GM18870 (cell line): Measurements from ENCODE around the gene UBE4B.
"Not testable (repeated sequence)": the region's sequence is repeated elsewhere in the genome, so short reads cannot be mapped to it uniquely, and the experiment has no call there.

Experiments
- ATAC-seq: cut with Tn5 transposase; IDR thresholded peaks from one replicate; pipeline ENCODE4 v1.9.1; 2021; ENCODE audit warnings: moderate library complexity; ENCODE audit not compliant: unreplicated experiment

The UBE4B gene

DNA sequence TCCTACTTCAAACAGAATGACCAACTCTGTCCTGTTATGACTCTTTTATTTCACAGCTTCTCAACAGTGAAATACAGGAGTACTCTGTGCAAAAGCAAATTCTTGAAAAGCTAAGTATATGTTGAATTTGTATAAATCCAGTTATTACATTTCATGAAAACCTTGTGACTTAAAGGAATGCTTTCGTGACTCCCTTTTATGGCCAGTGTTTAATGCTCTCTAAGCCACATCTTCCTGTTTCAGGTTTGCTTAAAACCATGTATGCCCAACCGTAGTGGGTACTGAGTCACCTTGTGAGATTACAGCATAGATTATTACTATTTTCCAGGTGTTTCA is 137.4 kb downstream of the UBE4B start:
- peak; percentile 64 for ATAC-seq

DNA sequence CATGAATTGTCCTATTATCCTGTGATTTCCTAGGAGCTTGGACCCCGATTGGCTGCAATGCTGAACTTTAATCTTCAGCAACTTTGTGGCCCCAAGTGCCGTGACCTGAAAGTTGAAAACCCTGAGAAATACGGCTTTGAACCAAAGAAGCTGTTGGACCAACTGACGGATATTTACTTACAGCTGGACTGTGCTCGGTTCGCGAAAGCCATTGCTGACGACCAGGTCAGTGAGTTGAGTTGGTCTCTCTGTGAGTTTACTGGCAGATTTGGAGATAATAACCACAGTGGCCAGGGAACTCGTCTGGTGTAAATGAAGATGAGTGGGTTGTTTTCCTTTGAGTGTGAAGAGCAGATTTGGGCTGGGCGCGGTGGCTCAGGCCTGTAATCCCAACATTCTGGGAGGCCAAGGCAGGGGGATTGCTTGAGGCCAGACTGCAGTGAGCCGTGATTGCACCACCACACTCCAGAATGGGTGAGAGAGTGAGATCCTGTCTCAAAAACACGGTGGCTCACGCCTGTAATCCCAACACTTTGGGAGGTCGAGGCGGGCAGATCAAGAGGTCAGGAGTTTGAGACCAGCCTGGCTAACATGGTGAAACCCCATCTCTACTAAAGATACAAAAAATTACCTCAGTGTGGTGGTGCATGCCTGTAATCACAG is 138.5 kb downstream of the UBE4B start:
- no peak for ATAC-seq

DNA sequence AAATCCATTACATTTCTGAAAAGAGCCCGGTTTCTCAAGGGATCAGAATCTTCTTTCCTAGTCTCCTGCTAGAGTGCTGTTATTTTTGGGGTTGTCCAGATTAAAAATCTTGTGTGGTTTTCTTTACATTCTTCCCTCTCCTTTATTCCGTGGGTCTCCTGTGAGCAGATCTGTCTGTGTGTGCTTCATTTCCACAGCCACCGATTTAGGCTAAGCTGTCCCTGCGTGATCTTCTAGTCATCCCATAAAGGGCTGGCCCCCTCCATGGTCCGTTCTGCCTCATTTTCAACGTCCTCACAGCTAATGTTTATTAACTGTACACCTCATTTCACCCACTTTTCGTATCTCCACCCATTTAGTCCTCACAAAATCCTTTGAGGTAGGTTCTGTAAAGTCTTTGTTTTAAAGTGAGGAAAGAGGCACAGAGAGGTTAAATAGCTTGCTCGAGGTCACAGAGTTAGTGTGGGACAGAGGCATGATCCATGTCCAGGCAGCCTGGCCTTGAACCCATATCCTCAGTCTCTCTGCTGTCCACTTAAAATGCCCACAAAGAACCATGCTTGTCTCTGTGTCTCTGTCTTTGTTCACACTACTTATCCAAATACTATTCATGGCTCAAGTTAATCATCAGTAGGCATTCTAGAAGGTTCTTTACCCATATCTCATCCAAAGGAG is 139.4 kb downstream of the UBE4B start:
- ATAC-seq, result no peak

DNA sequence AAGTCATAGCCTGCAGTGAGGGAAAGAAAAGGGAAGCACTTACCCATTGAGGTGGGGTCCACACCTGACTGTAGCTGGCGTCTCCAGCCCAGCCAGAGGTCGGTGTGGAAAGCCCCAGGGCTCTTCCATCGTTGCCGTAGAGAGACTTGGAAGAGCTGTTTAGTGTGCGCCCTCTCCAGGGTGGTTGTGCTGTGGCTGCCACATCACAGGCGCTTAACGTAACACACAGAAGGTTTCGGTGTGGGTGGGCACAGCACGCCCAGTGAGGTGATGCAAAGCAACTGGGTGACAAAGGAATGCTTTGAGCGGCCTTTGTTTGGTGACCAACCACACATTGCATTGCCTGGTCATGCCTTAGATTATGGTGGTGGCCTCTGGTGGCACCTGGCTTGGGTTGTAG is 140.8 kb downstream of the UBE4B start:
- ATAC-seq, result no peak

DNA sequence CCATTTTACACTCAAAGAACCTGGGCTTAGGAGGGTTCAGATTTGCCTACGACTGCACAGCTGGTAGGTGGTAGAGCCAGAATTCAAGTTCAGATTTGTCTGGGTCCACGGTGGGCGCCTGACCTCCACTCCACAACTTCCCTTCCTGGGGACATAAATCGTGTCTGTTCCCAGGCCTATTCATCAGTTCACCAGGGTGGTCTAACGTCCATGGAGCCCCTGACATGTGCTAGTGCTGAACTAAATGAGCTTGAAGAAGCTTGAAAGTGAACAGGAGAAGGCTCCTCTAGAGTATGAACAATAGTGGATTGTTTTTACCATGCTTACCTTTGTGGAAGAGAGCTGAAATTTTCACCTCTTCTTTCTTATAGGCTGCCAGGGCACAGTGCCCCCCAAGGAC is 145.1 kb downstream of the UBE4B start:
- ATAC-seq, result no peak

DNA sequence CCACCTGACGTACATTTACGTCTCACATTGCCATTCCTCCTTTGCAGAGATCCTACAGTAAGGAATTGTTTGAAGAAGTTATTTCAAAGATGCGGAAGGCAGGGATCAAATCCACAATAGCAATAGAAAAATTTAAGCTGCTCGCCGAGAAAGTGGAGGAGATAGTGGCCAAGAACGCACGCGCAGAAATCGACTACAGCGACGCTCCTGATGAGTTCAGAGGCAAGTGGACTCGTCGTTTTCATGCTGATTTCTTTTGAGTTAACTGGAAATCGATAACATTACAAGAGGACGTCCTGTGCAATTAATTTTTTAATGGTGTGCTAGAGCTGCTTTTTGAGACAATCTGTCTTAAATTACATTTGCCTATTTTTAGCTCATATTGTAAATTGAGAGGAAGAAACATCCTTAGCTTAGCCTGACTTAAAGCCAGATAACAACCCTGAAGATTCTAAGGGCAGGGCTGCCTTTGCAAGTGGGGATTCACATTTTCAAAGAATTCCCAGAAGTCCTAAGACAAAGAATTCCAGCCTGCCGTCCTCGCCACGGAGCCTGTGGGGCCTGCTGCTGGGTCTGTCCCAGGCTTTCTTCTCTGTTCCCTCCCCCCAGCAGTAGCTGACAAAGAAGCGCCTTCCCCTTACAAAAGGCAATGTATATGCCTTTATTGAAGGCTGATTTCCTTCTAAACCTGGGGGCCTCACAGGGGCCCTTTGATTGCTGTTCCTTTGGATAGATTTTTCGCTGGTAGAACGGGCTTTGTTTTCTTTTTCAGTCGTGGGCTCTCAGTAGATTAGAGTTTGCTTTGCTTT is 146.0 kb downstream of the UBE4B start:
- no peak for ATAC-seq

DNA sequence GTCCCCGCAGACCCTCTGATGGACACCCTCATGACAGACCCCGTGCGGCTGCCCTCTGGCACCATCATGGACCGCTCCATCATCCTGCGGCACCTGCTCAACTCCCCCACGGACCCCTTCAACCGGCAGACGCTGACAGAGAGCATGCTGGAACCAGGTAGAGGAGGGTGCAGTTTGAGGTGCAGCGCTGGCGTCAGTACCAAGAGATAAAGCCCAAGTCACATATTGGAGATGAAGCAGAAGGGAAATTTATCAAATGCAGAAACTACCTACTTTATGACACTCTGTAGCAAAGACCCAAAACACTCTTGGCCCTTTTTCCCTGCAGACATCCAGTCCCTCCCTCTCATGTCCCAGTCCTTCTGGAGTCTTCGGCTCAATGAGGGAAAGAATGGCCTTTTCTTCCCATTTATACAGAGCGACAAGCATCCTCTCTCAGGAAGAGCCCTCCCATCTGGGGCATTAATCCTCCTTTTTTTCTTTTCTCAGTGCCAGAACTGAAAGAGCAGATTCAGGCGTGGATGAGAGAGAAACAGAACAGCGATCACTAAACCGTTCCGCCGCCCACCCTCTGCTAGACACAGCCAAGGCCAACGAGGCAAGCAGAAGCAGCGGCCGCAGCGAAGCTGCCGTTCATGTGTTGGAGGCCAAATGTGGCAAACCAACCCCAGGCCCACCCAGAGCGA is 146.8 kb downstream of the UBE4B start:
- no peak for ATAC-seq

DNA sequence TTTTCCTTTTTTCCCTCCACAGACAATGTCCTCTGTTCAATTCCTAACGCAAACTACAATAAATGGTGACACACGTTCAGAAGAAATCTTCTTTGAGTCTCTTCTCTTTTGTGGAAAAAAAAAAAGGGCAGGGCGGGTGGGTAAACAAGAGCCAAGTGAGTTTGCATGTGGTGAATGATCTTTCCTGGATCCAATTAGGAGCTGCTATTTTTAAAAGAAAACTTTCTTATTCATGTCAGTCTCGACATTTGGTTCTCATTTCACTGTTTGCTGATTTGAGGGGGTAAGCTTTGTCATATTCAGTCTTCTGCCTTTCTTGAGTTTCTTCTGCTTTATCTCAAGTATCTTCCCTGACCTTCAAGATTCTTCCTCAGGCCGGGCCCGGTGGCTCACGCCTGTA is 148.4 kb downstream of the UBE4B start:
- ATAC-seq, result no peak

DNA sequence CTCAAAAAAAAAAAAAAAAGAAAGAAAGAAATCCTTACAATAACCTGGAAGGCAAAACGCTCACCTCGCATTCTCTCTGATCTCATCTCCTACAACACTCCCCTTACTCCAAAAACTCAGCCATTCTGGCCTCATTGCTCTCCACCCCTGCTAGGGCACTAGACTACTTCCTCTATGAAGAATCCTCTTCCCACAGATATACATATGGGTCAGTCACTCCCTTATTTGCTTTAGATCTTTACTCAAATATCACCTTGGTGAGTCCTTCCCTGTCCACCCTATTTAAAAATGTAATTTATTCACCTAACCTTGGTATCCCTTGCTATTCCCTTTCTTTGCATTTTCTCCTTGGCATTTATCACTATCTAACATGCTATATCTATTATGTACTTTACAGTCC is 153.0 kb downstream of the UBE4B start:
- ATAC-seq, result no peak

DNA sequence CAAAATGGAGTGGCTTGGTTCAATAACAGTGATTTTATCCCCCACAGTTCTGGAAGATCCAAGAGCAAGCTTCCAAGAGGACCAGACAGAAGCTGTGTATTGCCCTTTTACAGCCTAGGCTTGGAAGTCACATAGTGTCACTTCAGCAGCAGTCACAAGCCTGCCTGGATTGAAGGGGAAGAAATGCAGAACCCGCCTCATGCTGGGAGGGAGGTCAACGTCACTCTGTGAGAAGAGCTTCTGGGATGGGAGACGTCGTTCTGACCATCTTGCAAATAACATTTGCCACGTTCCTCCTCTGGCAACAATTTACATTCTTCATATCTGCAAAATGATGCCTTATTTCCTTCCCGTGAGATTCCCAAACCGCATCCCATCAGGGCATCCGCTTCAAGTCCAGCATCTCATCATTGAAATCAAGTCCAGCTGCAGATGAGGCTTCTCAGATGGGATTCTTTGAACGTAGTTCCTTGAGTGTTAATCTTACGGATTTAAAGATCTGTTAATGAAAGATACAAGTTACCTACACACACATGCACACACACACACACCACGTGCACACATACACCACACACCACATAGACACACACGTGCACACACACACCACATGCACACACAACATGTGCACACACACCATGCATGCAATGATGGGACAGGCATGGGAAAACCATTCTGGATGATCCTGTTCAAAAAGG is 153.7 kb downstream of the UBE4B start:
- ATAC-seq, result no peak

DNA sequence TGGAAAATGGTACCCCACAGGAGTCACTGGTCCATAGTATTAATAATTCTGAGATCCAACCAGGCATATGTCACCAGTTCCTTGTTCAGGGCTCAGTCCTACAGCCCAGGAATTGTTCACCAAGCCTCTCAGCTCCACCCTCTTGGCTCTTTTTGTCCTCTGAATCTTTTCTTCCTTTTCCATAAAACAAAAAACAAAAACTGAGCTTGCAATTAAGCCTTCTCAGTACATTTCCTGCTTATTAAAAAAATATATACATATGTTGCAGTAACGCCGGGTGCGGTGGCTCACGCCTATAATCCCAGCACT is 154.2 kb downstream of the UBE4B start:
- no peak for ATAC-seq

DNA sequence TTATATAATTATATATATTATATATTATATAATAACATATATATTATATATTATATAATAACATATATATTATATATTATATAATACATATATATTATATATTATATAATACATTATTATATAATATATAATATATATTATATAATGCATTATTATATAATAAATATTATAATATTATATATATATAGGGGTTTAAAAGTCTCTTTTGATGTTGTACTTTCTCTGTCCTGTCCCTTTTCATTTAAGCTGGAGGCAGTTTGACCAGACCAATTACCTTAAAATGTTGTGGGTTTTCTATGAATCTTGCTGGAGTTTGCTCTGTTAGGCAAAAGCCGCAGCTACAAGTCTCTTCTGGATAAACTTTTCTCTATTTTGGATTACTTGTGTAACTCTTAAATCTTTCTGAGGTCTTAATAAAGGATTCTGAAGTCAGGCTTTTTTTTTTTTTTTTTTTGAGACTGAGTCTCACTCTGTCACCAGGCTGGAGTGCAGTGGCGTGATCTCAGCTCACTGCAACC is 155.4 kb downstream of the UBE4B start:
- no peak for ATAC-seq

DNA sequence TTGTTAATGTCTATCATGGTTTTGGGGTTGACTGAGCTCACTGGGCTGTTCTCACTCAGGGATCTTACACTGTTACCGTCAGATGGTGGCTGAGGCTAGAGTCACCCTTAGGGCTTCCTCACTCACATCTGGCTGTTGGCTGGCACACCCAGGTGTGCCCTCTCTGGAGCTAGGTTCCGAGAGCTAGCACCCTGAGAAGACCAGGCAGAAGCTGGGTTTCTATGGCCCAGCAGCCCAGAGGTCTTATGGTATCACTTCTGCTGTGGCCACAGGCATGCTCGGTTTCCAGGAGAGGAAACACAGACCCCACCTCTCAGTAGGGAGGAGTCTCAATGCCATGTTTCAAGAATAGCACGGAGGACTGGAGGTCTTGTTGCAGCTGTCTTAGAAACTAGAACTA is 156.9 kb downstream of the UBE4B start:
- no peak for ATAC-seq

DNA sequence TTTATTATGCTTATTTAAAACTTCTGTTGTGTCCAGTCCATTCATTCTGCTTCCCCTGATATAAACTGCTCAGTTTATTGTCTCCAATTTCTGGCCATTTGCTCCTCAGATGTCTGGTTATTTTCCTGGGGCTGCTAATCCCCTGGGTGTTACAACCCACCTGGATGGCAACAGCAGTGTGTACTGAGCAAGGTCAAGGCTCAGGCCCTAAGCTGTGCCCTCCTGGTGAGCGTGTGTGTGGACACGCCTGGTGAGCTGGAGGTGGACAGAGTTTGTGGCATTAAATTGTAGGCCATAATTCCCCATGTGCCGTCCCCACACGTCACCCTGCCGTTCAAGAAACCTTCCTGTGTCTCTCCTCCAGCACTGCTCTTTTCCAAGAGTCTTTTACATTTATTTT is 159.5 kb downstream of the UBE4B start:
- ATAC-seq, result no peak

DNA sequence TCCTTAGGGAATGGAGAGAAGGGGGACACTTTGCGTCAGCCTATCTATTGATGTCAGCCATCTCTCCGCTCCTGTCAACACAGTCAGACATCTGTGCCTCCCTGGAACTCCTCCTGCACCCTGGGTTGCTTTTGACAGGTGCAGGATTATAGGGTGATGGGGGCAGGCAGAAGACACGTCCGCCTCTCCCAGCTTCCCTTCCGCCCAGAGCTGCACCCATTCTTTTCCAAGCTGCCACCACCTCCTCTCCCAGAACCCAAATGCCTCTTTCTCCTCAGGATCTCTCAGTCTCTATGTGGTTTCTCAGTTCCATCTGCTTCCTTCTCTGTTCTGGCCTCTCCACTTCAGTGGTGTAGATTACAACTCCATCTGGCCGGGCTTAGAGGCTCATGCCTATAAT is 160.5 kb downstream of the UBE4B start:
- ATAC-seq, result no peak

DNA sequence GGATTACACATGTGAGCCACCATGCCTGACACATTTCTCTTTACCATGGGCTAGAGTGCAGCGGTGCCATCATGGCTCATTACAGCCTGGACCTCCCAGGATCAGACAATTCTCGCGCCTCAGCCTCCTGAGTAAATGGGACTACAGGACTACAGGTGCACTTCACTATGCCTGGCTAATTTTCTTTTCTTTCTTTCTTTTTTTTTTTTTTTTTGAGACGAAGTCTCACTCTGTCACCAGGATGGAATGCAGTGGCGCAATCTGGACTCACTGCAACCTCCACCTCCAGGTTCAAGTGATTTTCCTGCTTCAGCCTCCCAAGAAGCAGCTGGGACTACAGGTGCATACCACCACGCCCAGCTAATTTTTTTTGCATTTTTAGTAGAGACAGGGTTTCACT is 162.8 kb downstream of the UBE4B start:
- ATAC-seq, result no peak

DNA sequence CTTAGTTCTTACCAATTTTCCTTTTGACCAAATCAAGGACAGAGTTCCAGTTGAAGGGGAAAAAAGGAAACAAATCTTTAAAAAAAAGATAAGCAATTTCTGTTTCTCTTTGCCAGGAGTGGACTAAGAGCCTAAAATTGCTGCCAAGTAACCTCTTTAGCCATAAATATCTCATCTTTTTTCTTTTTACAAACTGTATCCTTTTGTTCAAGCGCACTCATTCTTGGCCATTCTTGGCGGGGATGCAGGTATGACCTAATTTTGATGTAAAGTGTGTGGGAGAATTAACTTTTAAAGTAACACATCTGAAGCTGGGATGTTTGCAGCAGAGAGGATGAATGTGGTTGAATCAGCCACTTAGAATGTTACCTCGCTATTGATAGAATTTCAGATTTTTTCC is 164.2 kb downstream of the UBE4B start:
- ATAC-seq, result no peak

DNA sequence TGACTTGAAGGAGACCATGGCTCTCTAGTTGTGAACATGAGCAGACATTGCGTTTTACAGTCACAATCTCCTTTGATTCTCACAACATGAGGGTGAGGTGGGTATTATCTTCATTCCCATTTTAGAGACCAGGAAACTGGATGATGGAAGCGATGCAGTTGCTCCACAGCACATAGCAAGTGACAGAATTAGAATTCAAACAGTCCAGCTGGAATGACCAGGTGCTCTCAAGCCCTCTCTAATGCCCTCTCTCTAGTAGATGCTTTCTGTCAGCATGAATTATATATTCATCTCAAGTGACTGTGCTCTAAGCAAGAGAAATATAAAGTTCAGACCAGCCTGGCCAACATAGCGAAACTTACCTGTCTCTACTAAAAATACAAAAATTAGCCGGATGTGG is 167.9 kb downstream of the UBE4B start:
- ATAC-seq, result no peak

DNA sequence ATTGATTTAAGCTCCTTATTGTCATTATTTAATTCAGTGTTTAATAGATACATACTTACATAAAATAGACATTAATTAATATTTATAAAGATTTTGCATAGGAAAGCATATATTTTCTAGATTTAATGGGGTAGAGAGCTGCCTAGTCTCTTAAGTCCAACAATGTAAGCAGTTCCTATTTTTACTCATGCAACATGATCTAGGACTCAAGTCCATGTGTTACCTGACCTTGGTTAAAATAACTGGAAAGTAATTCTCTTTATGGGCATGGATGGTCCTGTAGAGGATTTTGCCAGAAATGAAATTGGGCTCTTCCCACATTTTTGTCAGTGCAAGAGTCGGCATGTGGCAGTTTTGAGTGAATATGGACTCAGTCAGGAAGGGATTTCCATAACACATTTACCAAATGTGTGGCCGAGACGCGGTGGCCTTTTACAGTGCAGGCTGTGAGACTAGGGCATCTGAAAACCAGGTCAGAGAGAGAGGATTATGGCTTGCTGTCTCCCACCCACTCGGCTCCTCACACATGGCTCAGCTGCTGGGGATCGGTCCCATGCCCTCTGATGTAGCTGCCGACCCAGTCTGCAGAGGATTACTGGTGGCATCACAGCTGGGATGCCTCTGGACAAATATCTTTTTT is 171.4 kb downstream of the UBE4B start:
- ATAC-seq, result no peak

DNA sequence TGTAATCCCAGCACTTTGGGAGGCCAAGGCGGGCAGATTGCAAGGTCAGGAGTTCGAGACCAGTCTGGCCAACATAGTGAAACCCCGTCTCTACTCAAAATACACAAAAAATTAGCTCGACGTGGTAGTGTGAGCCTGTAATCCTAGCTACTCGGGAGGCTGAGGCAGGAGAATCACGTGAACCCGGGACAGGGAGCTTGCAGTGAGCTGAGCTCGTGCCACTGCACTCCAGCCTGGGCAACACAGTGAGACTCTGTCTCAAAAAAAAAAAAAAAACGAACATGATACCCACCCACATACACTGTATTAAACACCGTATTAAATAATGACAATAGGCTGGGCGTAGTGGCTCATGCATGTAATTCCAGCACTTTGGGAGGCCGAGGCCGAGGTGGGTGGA is 172.4 kb downstream of the UBE4B start:
- not testable (repeated sequence) for ATAC-seq

DNA sequence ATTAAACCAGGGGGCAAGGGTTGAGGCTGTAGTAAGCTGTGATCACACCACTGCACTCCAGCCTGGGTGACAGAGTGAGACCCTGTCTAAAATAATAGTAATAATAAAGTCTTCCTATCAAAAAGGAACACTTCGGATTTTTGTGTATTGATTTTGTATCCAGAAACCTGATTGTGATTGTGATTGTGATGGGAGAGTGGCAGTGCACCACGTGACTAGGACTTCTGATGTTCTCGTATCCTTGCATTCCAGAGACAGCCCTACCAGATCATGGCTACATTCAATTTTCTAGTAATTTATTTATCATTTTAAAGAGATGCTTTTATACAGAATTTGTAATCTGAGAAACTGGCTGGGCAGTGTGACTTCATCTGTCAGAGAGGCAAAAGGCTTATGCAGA is 175.1 kb downstream of the UBE4B start:
- no peak for ATAC-seq
